SK-N-SH (cell line): ENCODE results near the gene LRP1.

Experiments
- CTCF ChIP-seq: fragments of 200-600 bp; sonication (generic); IDR thresholded peaks from 2 replicates; pipeline ENCODE4 v1.6.1; 2017; ENCODE audit warnings: antibody characterized with exemption, mild to moderate bottlenecking, moderate library complexity
- EZH2phosphoT487 ChIP-seq: fragments of 200-600 bp; sonication (generic); IDR thresholded peaks from 2 replicates; pipeline ENCODE4 v1.6.1; 2017; ENCODE audit warnings: low read depth, mixed run types, mild to moderate bottlenecking, antibody characterized with exemption, moderate library complexity, borderline replicate concordance
- FOSL2 ChIP-seq: IDR thresholded peaks from 2 replicates; pipeline ENCODE4 v1.4.0; 2012; ENCODE audit warnings: low read depth, mild to moderate bottlenecking, moderate library complexity, borderline replicate concordance

GRCh38 chr12:57089271-57090245, 38.7 kb upstream of the LRP1 start:
- TF ChIP-seq FOSL2 (no peak), CTCF (no peak), EZH2phosphoT487 (no peak)
